Pulmonary artery endothelial cell (primary cell): ENCODE measurements around the gene FANCD2. TPM values are rescaled to one million over a fixed set of nuclear protein-coding genes. Genes with fewer than 3 reads are reported as not detected.
A peak's percentile ranks its signal among the peaks of the same experiment; 100 is the strongest.
"Not testable (repeated sequence)": the region's sequence is repeated elsewhere in the genome, so short reads cannot be mapped to it uniquely, and the experiment has no call there.

Source experiments
- DNase-seq: peaks from one replicate; pipeline ENCODE4 v3.0.0-alpha.2; 2011; ENCODE audit warnings: low read depth, low spot score
- total RNA-seq: library from RNA; depleted of rRNA; stranded (reverse); fragments of >200 nt; gene quantifications from 2 replicates; pipeline ENCODE4 v1.2.3, GENCODE V29; 2014

Gene FANCD2
- total RNA-seq, 1 donor from 2014 or later = 22.0 TPM

- no peak for DNase-seq
Observed at GRCh38 chr3:10012106-10012505, 14.1 kb upstream of the FANCD2 start.

GRCh38 chr3:10015461-10015904 lies 10.8 kb upstream of the FANCD2 start:
- peak; percentile 75 for DNase-seq

DNA sequence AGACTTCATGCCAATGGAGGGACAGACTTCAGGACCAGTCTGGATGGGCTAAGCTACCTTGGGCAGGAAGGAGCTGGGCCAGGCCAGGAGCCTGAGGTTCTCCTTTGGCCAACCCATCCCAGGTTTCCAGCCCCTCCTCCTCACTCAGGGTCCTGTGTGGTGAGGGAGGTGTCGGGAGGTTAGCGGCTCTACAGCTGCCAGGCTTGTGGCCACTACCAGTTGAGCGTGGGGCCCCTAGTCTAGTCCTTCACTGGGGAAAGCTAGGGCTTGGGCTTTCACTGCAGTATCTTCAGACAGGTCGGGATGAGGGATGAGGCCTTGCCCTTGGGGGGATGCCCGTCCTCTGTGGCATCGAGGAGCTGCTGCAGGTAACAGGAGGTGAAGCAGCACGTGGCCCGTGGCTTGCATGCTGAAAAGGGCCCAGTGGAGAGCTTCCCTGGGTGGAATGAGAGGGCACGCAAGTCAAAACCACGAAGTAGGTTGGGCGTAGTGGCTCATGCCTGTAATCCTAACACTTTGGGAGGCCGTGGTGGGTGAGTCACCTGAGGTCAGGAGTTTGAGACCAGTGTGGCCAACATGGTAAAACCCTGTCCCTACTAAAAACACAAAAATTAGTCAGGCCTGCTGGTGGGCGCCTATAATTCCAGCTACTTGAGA lies 8.5 kb upstream of the FANCD2 start:
- no peak for DNase-seq

DNA sequence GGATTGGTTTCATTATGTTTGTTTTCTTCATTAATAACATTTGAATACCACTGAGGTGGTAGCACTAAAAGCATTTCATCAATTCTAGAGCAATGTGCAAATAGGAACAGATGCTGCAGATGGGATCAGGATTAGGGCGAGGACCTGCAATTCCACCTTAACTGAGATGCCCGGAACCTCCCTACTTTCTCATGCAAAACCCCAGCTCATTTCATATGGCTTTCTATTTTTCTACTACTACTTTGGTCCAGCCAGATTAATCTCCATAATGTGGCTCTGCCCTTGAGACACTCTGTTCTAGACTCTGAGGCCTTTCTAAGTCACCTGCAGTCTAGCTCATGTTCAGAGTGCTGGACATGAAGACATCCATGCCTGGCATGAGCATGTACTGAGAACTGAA lies 7.4 kb upstream of the FANCD2 start:
- DNase-seq = not testable (repeated sequence)

DNA sequence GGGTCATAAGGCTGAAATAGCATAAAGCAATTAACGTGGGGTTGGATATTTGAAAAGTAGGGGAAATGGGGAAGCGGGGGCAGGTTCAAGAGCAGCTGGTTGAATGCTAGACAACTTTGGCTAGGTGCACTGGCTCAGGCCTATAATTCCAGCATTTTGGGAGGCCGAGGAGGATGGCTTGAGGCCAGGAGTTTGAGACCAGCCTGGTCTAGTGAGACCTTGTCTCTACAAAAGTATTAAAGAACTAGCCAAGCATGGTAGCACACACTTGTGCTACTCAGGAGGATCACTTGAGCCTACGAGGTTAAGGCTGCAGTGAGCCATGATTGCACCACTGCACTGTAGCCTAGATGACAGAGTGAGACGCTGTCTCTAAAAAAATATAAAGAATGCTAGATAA lies 6.9 kb upstream of the FANCD2 start:
- DNase-seq = no peak

DNA sequence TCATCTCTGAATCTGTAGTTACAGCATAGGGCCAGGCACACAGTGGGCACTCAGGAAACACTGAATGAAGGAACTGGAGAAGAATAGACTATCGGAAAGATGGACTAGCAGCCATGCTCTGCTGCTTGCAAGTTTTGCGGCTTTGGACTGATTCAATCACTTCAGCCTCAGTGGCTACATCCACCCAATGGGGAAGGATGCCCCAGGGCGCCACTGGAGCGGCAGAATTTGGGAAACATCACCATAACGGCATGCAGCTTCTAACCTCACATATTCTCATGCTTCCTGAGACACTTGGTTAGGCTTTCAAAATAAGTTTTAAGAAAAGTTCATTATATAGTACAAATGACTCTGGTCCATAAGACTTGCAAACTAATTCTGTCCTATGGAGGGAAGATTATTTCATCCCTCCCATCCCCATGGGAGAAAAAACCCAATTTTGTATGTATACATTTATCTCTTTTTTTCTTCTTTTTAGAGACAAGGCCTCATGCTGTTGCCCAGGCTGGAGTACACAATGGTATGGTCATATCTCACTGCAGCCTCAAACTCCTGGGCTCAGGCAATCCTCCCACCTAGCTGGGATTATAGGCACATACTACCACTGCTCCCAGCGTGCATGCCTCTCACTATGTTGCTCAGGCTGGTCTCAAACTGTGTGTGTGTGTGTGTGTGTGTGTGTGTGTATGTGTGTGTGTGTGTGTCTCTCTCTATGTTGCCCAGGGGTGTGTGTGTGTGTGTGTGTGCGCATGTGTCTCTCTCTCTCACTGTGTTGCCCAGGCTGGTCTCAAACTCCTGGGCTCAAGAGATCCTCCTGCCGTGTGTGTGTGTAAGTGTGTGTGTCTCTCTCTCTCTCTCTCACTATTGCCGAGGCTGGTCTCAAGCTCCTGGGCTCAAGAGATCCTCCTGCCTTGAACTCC lies 4.1 kb upstream of the FANCD2 start:
- no peak for DNase-seq

GRCh38 chr3:10023587-10024310 lies 2.5 kb upstream of the FANCD2 start:
- no peak for DNase-seq

- no peak for DNase-seq
Observed at GRCh38 chr3:10025205-10026083, 793 bp upstream of the FANCD2 start.

- no peak for DNase-seq
Observed at GRCh38 chr3:10041034-10041433, 14.8 kb downstream of the FANCD2 start.

- DNase-seq = no peak
Observed at GRCh38 chr3:10047876-10048275, 21.6 kb downstream of the FANCD2 start.

DNA sequence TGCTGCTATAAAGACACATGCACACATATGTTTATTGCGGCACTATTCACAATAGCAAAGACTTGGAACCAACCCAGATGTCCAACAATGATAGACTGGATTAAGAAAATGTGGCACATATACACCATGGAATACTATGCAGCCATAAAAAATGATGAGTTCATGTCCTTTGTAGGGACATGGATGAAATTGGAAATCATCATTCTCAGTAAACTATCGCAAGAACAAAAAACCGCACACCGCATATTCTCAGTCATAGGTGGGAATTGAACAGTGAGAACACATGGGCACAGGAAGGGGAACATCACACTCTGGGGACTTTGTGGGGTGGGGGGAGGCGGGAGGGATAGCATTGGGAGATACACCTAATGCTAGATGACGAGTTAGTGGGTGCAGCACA lies 26.8 kb downstream of the FANCD2 start:
- not testable (repeated sequence) for DNase-seq

DNA sequence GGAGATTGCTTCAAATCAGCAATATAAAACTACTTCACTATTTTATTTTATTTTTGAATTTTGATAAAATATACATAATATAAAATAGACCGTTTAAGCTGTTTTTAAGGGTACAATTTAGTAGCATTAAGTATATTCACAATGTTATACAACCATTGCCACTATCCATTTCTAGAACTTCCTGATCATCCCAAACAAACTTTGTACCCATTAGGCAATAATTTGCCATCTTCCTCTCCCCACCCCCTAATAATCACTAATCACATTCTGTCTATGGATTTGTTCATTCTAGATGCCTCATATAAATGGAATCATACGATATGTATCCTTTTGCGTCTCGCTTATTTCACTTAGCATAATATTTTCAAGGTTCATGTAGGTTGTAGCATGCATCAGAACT lies 28.9 kb downstream of the FANCD2 start:
- DNase-seq = no peak

DNA sequence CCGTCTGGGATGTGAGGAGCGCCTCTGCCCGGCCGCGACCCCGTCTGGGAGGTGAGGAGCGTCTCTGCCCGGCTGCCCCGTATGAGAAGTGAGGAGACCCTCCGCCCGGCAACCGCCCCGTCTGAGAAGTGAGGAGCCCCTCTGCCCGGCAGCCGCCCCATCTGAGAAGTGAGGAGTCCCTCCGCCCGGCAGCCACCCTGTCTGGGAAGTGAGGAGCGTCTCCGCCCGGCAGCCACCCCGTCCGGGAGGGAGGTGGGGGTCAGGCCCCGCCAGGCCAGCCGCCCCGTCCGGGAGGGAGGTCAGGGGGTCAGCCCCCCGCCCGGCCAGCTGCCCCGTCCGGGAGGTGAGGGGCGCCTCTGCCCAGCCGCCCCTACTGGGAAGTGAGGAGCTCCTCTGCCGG lies 43.8 kb downstream of the FANCD2 start:
- DNase-seq = not testable (repeated sequence)

- no peak for DNase-seq
Observed at GRCh38 chr3:10074666-10075065, 48.4 kb downstream of the FANCD2 start.

DNA sequence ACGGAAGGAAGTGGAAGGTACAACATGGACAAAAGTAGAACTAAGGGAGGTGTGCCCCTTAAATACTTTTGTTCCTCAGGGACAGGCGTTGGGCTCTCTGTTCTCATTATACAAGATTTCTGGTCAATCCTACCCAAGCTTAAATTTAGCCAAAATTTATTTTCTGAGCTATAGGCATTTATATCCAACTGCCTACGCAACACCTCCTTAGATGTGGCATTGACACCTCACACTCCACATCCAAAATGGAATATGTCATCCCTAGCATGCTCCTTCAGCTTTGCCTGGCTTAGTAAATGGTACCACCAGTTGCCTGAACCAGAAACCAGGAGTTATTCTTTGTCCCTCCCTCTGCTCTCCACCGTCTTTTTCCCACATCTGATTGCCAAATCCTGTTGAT lies 55.6 kb downstream of the FANCD2 start:
- DNase-seq = no peak

DNA sequence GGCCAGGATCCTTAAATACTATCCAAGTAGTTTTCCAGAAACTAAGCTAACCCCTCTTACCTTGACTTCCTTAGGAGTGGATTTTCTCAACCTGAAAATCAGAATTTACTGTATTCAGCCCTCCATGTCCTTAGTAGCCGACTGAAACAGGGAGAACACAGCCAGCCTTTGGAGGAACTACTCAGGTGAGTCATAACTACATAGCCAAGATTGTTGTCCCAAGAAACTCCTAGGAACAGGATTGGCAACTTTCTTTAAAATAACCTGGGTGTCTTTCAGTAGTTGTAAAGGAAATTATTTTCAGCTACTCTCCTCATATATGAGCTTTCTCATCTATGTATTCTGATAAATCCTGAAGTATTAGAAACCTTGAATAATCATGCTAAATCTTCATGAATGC lies 59.5 kb downstream of the FANCD2 start:
- no peak for DNase-seq

- no peak for DNase-seq
Observed at GRCh38 chr3:10088256-10088655, 62.0 kb downstream of the FANCD2 start.

GRCh38 chr3:10090179-10090578 lies 63.9 kb downstream of the FANCD2 start:
- no peak for DNase-seq

DNA sequence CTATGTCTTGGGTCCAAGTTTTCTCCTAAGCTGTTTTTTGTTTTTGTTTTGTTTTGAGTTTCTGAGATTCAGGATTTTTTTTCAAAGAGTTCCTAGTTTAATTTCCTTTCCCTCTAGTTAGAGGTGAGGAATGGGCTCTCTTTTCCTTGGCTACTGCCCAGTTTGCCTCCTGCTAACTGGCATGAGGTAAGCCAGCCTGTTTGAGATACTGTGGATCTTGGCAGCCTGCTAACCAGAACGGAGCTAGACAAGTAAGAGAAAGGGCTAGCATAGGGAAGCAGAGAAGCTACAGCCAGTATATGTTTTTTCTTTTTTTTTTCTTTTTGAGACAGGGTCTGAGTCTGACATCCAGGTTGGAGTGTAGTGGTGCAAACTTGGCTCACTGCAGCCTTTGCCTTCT lies 64.5 kb downstream of the FANCD2 start:
- DNase-seq = not testable (repeated sequence)

- not testable (repeated sequence) for DNase-seq
Observed at GRCh38 chr3:10091387-10091786, 65.2 kb downstream of the FANCD2 start.

GRCh38 chr3:10093678-10094077 lies 67.4 kb downstream of the FANCD2 start:
- DNase-seq = no peak
